Measurements from ENCODE around the gene ELMOD3.

ELMOD3 gene

GRCh38 chr2:85383850-85384249, 29.3 kb downstream of the ELMOD3 start:
- no peaks in the 10 kb centered on the region for H3K27me3 ChIP-seq (ENCODE audit: control insufficient read depth, insufficient read depth, low read length)

GRCh38 chr2:85385746-85386145, 31.2 kb downstream of the ELMOD3 start:
- H3K27me3 ChIP-seq (ENCODE audit: control insufficient read depth, insufficient read depth, low read length): no peaks in the 10 kb centered on the region
- no peak overlapping the region for H3K4me3 ChIP-seq (ENCODE audit: low read length)
- H3K4me1 ChIP-seq (ENCODE audit: control insufficient read depth, low read depth, low read length): peaks cover 8% of the 10 kb centered on the region
- H3K9ac ChIP-seq (ENCODE audit: low read length): no peak overlapping the region
- H3K27ac ChIP-seq (ENCODE audit: low read length): no peak overlapping the region
- H3K9me3 ChIP-seq (ENCODE audit: control insufficient read depth, low read depth, low read length): no peaks in the 10 kb centered on the region
- H3K36me3 ChIP-seq (ENCODE audit: control insufficient read depth, low read depth, low read length): no peaks in the 10 kb centered on the region

More at GRCh38 chr2:85383850-85384249, 29.3 kb downstream of the ELMOD3 start:
- Histone ChIP-seq H3K4me3 (ENCODE audit: low read length) (no peak overlapping the region), H3K9ac (ENCODE audit: low read length) (no peak overlapping the region), H3K4me1 (ENCODE audit: control insufficient read depth, low read depth, low read length) (peaks cover 8% of the 10 kb centered on the region), H3K9me3 (ENCODE audit: control insufficient read depth, low read depth, low read length) (no peaks in the 10 kb centered on the region), H3K27ac (ENCODE audit: low read length) (no peak overlapping the region), H3K36me3 (ENCODE audit: control insufficient read depth, low read depth, low read length) (no peaks in the 10 kb centered on the region)

- Histone ChIP-seq H3K27me3 (ENCODE audit: control insufficient read depth, insufficient read depth, low read length) (no peaks in the 10 kb centered on the region), H3K4me3 (ENCODE audit: low read length) (no peak overlapping the region), H3K27ac (ENCODE audit: low read length) (no peak overlapping the region), H3K36me3 (ENCODE audit: control insufficient read depth, low read depth, low read length) (no peaks in the 10 kb centered on the region), H3K9ac (ENCODE audit: low read length) (no peak overlapping the region), H3K4me1 (ENCODE audit: control insufficient read depth, low read depth, low read length) (peaks cover 8% of the 10 kb centered on the region), H3K9me3 (ENCODE audit: control insufficient read depth, low read depth, low read length) (no peaks in the 10 kb centered on the region)
Observed at GRCh38 chr2:85387754-85388153, 33.2 kb downstream of the ELMOD3 start.

- Histone ChIP-seq H3K9me3 (ENCODE audit: control insufficient read depth, low read depth, low read length) (no peaks in the 10 kb centered on the region), H3K4me1 (ENCODE audit: control insufficient read depth, low read depth, low read length) (peaks cover 5% of the 10 kb centered on the region), H3K27ac (ENCODE audit: low read length) (no peak overlapping the region), H3K27me3 (ENCODE audit: control insufficient read depth, insufficient read depth, low read length) (no peaks in the 10 kb centered on the region), H3K9ac (ENCODE audit: low read length) (no peak overlapping the region), H3K36me3 (ENCODE audit: control insufficient read depth, low read depth, low read length) (no peaks in the 10 kb centered on the region), H3K4me3 (ENCODE audit: low read length) (no peak overlapping the region)
Observed at GRCh38 chr2:85388878-85389538, 34.4 kb downstream of the ELMOD3 start.

- H3K36me3 ChIP-seq (ENCODE audit: control insufficient read depth, low read depth, low read length): no peaks in the 10 kb centered on the region
- H3K27ac ChIP-seq (ENCODE audit: low read length): no peak overlapping the region
- no peaks in the 10 kb centered on the region for H3K4me1 ChIP-seq (ENCODE audit: control insufficient read depth, low read depth, low read length)
- H3K9me3 ChIP-seq (ENCODE audit: control insufficient read depth, low read depth, low read length): no peaks in the 10 kb centered on the region
- no peak overlapping the region for H3K4me3 ChIP-seq (ENCODE audit: low read length)
- no peak overlapping the region for H3K9ac ChIP-seq (ENCODE audit: low read length)
- no peaks in the 10 kb centered on the region for H3K27me3 ChIP-seq (ENCODE audit: control insufficient read depth, insufficient read depth, low read length)
Observed at GRCh38 chr2:85390941-85391669, 36.5 kb downstream of the ELMOD3 start.

GRCh38 chr2:85393836-85394235, 39.3 kb downstream of the ELMOD3 start:
- Histone ChIP-seq H3K27me3 (ENCODE audit: control insufficient read depth, insufficient read depth, low read length) (no peaks in the 10 kb centered on the region), H3K27ac (ENCODE audit: low read length) (no peak overlapping the region), H3K9me3 (ENCODE audit: control insufficient read depth, low read depth, low read length) (no peaks in the 10 kb centered on the region), H3K4me1 (ENCODE audit: control insufficient read depth, low read depth, low read length) (no peaks in the 10 kb centered on the region), H3K36me3 (ENCODE audit: control insufficient read depth, low read depth, low read length) (no peaks in the 10 kb centered on the region), H3K4me3 (ENCODE audit: low read length) (no peak overlapping the region), H3K9ac (ENCODE audit: low read length) (no peak overlapping the region)

GRCh38 chr2:85394261-85394681, 39.7 kb downstream of the ELMOD3 start:
- no peak overlapping the region for H3K9ac ChIP-seq (ENCODE audit: low read length)
- H3K27me3 ChIP-seq (ENCODE audit: control insufficient read depth, insufficient read depth, low read length): no peaks in the 10 kb centered on the region
- no peak overlapping the region for H3K27ac ChIP-seq (ENCODE audit: low read length)
- H3K4me1 ChIP-seq (ENCODE audit: control insufficient read depth, low read depth, low read length): no peaks in the 10 kb centered on the region
- H3K4me3 ChIP-seq (ENCODE audit: low read length): no peak overlapping the region
- H3K36me3 ChIP-seq (ENCODE audit: control insufficient read depth, low read depth, low read length): no peaks in the 10 kb centered on the region
- H3K9me3 ChIP-seq (ENCODE audit: control insufficient read depth, low read depth, low read length): no peaks in the 10 kb centered on the region

GRCh38 chr2:85394976-85395375, 40.4 kb downstream of the ELMOD3 start:
- H3K9me3 ChIP-seq (ENCODE audit: control insufficient read depth, low read depth, low read length): no peaks in the 10 kb centered on the region
- H3K4me3 ChIP-seq (ENCODE audit: low read length): no peak overlapping the region
- no peak overlapping the region for H3K27ac ChIP-seq (ENCODE audit: low read length)
- H3K9ac ChIP-seq (ENCODE audit: low read length): no peak overlapping the region
- no peaks in the 10 kb centered on the region for H3K27me3 ChIP-seq (ENCODE audit: control insufficient read depth, insufficient read depth, low read length)
- H3K36me3 ChIP-seq (ENCODE audit: control insufficient read depth, low read depth, low read length): no peaks in the 10 kb centered on the region
- no peaks in the 10 kb centered on the region for H3K4me1 ChIP-seq (ENCODE audit: control insufficient read depth, low read depth, low read length)

- Histone ChIP-seq H3K27ac (ENCODE audit: low read length) (no peak overlapping the region), H3K4me1 (ENCODE audit: control insufficient read depth, low read depth, low read length) (no peaks in the 10 kb centered on the region), H3K36me3 (ENCODE audit: control insufficient read depth, low read depth, low read length) (no peaks in the 10 kb centered on the region), H3K9ac (ENCODE audit: low read length) (no peak overlapping the region), H3K4me3 (ENCODE audit: low read length) (no peak overlapping the region), H3K9me3 (ENCODE audit: control insufficient read depth, low read depth, low read length) (no peaks in the 10 kb centered on the region), H3K27me3 (ENCODE audit: control insufficient read depth, insufficient read depth, low read length) (no peaks in the 10 kb centered on the region)
Observed at GRCh38 chr2:85395912-85396475, 41.4 kb downstream of the ELMOD3 start.

- Histone ChIP-seq H3K4me1 (ENCODE audit: control insufficient read depth, low read depth, low read length) (no peaks in the 10 kb centered on the region), H3K4me3 (ENCODE audit: low read length) (no peak overlapping the region), H3K27ac (ENCODE audit: low read length) (no peak overlapping the region), H3K9me3 (ENCODE audit: control insufficient read depth, low read depth, low read length) (no peaks in the 10 kb centered on the region), H3K27me3 (ENCODE audit: control insufficient read depth, insufficient read depth, low read length) (no peaks in the 10 kb centered on the region), H3K9ac (ENCODE audit: low read length) (no peak overlapping the region), H3K36me3 (ENCODE audit: control insufficient read depth, low read depth, low read length) (no peaks in the 10 kb centered on the region)
Observed at GRCh38 chr2:85396531-85397470, 42.2 kb downstream of the ELMOD3 start.

GRCh38 chr2:85397925-85398331, 43.4 kb downstream of the ELMOD3 start:
- no peaks in the 10 kb centered on the region for H3K36me3 ChIP-seq (ENCODE audit: control insufficient read depth, low read depth, low read length)
- no peaks in the 10 kb centered on the region for H3K4me1 ChIP-seq (ENCODE audit: control insufficient read depth, low read depth, low read length)
- no peak overlapping the region for H3K9ac ChIP-seq (ENCODE audit: low read length)
- H3K27me3 ChIP-seq (ENCODE audit: control insufficient read depth, insufficient read depth, low read length): no peaks in the 10 kb centered on the region
- H3K27ac ChIP-seq (ENCODE audit: low read length): no peak overlapping the region
- H3K4me3 ChIP-seq (ENCODE audit: low read length): no peak overlapping the region
- no peaks in the 10 kb centered on the region for H3K9me3 ChIP-seq (ENCODE audit: control insufficient read depth, low read depth, low read length)
